LNCAP (cell line): ENCODE measurements around the gene STK11IP.

Experiments
- TF ChIP-seq, protein P1 (sequence below): fragments of 450-650 bp; IDR thresholded peaks from 2 replicates; pipeline ENCODE4 v1.5.1; 2017; ENCODE audit warnings: mild to moderate bottlenecking

STK11IP gene, protein sequence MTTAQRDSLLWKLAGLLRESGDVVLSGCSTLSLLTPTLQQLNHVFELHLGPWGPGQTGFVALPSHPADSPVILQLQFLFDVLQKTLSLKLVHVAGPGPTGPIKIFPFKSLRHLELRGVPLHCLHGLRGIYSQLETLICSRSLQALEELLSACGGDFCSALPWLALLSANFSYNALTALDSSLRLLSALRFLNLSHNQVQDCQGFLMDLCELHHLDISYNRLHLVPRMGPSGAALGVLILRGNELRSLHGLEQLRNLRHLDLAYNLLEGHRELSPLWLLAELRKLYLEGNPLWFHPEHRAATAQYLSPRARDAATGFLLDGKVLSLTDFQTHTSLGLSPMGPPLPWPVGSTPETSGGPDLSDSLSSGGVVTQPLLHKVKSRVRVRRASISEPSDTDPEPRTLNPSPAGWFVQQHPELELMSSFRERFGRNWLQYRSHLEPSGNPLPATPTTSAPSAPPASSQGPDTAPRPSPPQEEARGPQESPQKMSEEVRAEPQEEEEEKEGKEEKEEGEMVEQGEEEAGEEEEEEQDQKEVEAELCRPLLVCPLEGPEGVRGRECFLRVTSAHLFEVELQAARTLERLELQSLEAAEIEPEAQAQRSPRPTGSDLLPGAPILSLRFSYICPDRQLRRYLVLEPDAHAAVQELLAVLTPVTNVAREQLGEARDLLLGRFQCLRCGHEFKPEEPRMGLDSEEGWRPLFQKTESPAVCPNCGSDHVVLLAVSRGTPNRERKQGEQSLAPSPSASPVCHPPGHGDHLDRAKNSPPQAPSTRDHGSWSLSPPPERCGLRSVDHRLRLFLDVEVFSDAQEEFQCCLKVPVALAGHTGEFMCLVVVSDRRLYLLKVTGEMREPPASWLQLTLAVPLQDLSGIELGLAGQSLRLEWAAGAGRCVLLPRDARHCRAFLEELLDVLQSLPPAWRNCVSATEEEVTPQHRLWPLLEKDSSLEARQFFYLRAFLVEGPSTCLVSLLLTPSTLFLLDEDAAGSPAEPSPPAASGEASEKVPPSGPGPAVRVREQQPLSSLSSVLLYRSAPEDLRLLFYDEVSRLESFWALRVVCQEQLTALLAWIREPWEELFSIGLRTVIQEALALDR

DNA sequence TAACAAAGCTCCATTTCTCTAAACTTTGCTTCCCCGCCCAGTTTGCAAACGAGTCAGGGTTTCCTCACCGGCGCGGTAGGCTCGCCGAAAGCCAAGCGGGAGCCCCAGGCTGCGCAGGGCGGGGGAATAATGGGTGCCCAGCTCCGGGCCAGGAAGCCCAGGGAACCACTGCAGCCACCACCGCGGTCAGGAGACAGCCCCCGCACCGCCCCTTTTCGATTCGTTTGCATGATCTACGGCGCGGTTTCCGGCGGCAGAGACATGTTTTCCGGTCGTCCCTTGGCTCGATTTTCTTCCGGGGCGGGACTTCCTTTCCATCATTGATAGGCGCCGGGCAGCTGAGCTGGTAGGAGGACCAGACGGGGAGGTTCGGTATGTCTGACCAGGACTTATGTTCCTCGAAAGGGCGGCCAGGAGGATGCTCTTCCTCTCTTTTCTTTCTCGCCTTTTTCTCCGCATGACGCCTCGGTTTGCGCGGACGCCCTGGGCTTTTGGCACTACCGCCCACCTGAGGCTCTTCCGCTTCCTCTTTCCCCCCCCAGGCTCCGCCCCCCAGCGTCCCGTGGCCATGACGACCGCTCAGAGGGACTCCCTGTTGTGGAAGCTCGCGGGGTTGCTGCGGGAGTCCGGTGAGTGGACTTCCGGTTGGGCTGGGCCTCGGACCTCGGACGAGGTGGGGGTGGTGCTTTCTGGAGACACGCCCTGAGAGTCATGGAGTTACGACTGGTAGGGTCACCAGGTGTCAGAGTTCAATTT lies at the start of gene STK11IP:
Gene STK11IP, plus strand, starts transcription at position 306 of the 756 bp plus-strand sequence. Its CDS starts 263 bp downstream, at position 569.
- TF ChIP-seq, protein P1, sequence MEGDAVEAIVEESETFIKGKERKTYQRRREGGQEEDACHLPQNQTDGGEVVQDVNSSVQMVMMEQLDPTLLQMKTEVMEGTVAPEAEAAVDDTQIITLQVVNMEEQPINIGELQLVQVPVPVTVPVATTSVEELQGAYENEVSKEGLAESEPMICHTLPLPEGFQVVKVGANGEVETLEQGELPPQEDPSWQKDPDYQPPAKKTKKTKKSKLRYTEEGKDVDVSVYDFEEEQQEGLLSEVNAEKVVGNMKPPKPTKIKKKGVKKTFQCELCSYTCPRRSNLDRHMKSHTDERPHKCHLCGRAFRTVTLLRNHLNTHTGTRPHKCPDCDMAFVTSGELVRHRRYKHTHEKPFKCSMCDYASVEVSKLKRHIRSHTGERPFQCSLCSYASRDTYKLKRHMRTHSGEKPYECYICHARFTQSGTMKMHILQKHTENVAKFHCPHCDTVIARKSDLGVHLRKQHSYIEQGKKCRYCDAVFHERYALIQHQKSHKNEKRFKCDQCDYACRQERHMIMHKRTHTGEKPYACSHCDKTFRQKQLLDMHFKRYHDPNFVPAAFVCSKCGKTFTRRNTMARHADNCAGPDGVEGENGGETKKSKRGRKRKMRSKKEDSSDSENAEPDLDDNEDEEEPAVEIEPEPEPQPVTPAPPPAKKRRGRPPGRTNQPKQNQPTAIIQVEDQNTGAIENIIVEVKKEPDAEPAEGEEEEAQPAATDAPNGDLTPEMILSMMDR = no peak

DNA sequence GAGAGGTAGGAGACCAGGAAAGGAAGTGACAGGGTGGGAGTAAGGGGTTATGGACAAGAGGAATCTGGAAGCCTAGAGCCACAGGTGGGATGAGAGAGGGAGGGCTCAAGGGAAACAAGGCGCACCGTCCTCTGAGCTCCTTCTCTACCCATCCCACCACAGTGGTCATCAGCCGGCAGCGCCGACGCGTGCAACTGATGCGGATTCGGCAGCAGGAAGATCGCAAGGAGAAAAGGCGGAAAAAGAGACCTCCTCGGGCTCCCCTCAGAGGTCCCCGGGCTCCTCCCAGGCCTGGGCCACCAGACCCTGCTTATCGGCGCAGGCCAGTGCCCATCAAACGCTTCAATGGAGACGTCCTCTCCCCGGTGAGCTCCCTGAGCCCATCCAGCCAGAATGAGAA lies 48.7 kb upstream of the STK11IP start:
- TF ChIP-seq, protein P1 = no peak

DNA sequence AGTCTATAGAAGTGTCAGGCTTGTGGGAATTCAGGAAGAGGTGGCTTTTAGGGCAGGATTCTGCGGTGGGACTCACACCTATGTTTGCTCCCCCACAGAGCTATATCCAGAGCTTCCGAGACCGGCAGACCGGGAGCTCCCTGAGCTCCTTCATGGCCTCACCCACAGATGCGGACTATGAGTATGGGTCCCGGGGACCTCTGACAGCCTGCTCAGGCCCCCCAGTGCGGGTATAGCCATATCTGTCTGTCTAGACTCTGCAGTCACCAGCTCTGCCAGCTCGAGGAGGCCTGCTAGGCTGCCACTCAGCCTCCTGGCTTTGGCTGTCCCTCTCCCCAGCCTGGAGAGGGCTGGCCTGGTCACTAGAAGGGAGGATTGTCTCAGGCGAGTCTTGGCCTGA lies 48.0 kb upstream of the STK11IP start:
- TF ChIP-seq, protein P1 = no peak

DNA sequence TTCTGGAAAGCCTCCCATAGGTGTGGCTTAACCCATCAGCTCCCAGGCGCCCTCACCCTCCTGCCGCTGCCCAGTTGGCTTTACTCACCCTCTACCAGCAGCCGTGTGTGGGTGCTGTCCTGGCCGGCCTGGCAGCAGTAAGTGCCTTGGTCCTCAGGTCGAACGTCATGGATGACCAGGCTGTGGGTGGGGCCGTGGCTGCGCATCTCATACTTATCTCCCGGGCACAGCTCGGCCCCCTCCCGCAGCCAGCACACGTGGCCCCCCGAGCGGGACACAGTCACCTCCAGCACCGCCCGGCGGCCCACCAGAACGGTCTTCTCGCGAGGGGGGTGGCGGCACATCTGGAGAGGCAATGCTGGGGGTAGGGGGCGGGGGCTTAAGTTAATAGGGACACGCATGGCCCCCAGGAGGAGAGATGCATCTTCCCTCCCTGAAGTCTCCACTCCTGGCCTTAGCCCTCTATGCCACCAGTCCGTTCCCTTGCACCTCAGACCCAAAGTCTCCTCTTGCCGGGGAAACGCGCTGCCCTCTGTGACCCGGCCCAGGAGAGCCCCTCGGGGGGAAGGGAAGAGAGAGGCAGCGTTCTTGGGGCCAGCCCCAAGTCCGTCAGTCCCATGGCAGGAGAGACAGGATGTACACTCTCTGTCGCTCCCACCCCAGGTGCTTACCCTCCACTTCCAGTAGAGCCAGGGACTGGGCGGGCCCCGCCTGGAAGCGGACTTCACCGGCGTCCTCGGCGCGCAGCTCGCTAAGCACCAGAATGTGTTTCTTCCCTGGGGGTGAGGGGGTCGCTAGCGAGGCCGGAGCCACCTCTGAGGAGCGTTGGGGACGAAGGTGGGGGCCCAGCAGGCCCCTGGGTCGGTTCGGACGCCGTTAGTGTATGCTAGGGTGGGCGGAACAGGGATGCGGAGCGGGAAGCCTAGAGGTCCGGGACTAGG lies 45.9 kb upstream of the STK11IP start:
- TF ChIP-seq, protein P1 = no peak

DNA sequence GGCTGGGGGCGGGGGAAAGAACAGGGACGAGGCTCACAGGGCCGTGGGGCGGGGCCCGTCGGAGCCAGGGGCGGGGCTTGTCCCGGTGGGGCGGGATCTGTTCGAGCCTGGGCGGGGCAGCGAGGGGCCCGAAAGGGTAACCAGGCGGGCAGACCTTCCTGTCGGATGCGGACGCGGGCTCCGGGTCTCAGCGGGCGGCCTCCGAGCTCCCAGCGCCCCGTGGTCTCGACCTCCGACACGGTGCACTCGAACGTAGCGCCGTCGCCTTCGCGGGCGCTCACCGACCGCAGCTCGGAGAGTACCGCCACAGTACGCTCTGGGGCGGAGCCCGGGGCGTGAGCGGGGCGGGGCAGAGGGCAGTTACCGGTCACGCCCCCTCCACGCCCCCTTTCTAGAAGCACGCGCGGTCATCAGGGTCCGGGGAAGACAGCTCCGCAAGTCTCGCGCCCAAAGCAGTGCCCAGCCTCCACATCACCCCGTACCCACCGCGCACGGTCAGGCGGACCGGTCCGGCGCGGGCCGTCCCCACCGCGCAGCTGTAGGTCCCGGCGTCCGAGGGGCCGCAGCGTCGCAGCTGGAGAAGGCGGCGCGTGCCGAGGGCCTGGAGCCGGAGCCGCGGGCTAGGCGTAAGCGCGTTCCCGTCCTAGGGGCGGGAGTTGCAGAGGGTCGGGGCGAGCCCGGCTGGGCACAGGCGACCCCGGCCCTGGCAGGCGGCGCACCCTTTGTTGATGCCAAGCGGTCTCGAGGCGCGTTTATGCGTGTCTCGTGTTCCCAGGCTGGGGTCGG lies 45.1 kb upstream of the STK11IP start:
- TF ChIP-seq, protein P1 = no peak

DNA sequence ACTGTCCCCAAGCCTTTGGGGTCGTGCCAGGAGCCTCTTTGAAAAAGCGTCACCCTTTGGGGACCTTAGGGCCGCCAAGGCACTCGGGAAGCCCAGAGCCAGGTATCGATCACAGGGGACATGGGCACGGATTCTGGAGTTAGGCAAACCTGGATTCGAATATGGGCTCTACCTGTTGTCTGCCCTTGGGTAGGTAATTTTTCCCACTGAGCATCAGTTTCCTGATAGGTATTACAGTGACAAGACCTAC lies 44.6 kb upstream of the STK11IP start:
- TF ChIP-seq, protein P1 = no peak
